ENCODE data around the gene CYLD. TPM values are rescaled to one million over a fixed set of nuclear protein-coding genes. Genes with fewer than 3 reads are reported as not detected.
A peak's percentile ranks its signal among the peaks of the same experiment; 100 is the strongest.

Gene CYLD
- total RNA-seq, result 10 to 100 TPM in 3 of 4 donors, 1 to 10 TPM in 1; 5.2 to 56.5 (median 34.1) TPM

DNA sequence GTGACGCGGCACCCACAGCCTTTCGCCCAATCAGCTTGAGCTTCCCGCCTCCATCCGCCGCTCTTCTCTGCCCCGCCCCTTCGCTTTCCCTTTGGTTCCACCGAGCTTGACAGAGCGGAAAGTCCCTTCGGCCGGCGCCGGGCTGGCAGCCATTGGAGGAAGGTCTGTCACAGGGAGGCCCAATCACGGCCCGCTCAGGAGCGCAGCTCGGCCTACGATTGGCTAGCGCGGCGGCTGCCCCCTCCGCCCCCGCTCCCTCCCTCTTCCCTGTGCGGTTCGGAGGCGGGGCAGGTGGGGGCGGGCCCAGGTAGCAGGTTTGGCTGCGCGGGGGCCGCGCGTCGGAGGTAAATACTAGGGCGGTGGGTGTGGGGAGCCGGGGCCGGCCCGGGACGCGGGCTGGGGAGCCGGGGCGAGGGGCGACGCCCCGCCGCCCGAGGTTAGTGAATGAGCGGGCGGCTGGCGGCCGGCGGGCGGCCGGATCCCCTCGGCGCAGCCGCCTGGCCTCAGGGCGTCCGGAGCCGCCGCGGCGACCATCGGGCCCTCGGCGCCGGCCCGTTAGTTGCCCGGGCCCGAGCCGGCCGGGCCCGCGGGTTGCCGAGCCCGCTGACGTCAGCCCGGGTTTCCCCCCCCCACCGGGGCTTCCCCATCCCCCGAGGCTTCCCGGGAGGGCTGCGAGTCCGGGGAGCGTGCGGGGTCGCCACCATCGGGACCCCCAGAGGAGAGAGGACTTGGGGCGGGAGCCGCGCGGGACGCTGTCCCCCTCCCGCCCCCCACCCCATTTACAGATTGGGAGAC lies at the start of gene CYLD:
Gene CYLD, plus strand, starts transcription at position 306 of the 795 bp plus-strand sequence. CDS start 7,613 bp downstream, outside the sequence.
- no peaks in the 10 kb centered on the region for H3K36me3 ChIP-seq
- H3K9me3 ChIP-seq, result no peaks in the 10 kb centered on the region
- H3K4me1 ChIP-seq, result peaks cover 11 to 46% (median 19%) of the 10 kb centered on the region in 4 donors
- peak; percentile 100 for DNase-seq
- H3K27me3 ChIP-seq, result no peaks in the 10 kb centered on the region
- H3K4me3 ChIP-seq, result peak within 1 kb of the TSS; percentile 79 to 100 (median 90)
- in situ Hi-C loops (cut with MboI; ENCODE audit: low pct_ligation_motif_present in 1 of 4, low pct_unique_long_range_greater_than_20kb in 1 of 4, low sequenced_read_pairs in 3 of 4), result no loop called here
- intact Hi-C loops (cut with DNase I; ENCODE audit: low total_unique reads), result no loop called here
- WGBS, 2 donors (ENCODE audit: low coverage in 1 of 2), result 1% methylated on average over 33 of the region's 93 CpGs; no CpG with 5 or more reads in 1 of the 2 donors
- no peak for TF ChIP-seq EP300 (IDR thresholded peaks at IDR 0.05; ENCODE audit: low read depth)
- peak; percentile 78 to 84 (median 78) for TF ChIP-seq POLR2AphosphoS5 (IDR thresholded peaks at IDR 0.05)
- peak; percentile 70 for TF ChIP-seq POLR2A (IDR thresholded peaks at IDR 0.05)
- H3K27ac ChIP-seq, result peak within 1 kb of the TSS; percentile 90 to 97 (median 91)

DNA sequence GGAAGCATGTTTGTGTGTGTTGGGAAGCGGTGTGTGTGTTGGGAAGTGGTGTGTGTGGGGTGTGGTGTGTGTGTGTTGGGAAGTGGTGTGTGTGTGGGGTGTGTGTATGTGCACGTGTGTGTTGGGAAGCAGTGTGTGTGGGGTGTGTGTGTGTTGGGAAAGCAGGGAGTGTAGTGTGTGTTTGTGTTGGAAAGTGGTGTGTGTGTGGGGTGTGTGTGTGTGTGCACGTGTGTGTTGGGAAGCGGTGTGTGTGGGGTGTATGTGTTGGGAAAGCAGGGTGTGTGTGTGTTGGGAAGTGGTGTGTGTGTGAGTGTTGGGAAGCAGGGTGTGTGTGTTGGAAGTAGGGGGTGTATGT lies 49.3 kb upstream of the CYLD start:
- Histone ChIP-seq H3K9me3 (no peaks in the 10 kb centered on the region), H3K4me1 (peaks cover 10 to 26% (median 20%) of the 10 kb centered on the region in 4 donors), H3K27me3 (no peaks in the 10 kb centered on the region), H3K36me3 (no peaks in the 10 kb centered on the region), H3K27ac (no peak overlapping the region), H3K4me3 (no peak overlapping the region)
- WGBS, 2 donors (ENCODE audit: low coverage in 1 of 2), result 81% methylated on average over 4 of the region's 4 CpGs
- in situ Hi-C loops (cut with MboI; ENCODE audit: low pct_ligation_motif_present in 1 of 4, low pct_unique_long_range_greater_than_20kb in 1 of 4, low sequenced_read_pairs in 3 of 4) (no loop called here), intact Hi-C loops (cut with DNase I; ENCODE audit: low total_unique reads) (no loop called here)
- DNase-seq, result no peak
- TF ChIP-seq EP300 (IDR thresholded peaks at IDR 0.05; ENCODE audit: low read depth) (no peak), POLR2AphosphoS5 (IDR thresholded peaks at IDR 0.05) (no peak), POLR2A (IDR thresholded peaks at IDR 0.05) (no peak)
- TF ChIP-seq, protein P1, sequence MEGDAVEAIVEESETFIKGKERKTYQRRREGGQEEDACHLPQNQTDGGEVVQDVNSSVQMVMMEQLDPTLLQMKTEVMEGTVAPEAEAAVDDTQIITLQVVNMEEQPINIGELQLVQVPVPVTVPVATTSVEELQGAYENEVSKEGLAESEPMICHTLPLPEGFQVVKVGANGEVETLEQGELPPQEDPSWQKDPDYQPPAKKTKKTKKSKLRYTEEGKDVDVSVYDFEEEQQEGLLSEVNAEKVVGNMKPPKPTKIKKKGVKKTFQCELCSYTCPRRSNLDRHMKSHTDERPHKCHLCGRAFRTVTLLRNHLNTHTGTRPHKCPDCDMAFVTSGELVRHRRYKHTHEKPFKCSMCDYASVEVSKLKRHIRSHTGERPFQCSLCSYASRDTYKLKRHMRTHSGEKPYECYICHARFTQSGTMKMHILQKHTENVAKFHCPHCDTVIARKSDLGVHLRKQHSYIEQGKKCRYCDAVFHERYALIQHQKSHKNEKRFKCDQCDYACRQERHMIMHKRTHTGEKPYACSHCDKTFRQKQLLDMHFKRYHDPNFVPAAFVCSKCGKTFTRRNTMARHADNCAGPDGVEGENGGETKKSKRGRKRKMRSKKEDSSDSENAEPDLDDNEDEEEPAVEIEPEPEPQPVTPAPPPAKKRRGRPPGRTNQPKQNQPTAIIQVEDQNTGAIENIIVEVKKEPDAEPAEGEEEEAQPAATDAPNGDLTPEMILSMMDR (IDR thresholded peaks at IDR 0.05), result no peak

DNA sequence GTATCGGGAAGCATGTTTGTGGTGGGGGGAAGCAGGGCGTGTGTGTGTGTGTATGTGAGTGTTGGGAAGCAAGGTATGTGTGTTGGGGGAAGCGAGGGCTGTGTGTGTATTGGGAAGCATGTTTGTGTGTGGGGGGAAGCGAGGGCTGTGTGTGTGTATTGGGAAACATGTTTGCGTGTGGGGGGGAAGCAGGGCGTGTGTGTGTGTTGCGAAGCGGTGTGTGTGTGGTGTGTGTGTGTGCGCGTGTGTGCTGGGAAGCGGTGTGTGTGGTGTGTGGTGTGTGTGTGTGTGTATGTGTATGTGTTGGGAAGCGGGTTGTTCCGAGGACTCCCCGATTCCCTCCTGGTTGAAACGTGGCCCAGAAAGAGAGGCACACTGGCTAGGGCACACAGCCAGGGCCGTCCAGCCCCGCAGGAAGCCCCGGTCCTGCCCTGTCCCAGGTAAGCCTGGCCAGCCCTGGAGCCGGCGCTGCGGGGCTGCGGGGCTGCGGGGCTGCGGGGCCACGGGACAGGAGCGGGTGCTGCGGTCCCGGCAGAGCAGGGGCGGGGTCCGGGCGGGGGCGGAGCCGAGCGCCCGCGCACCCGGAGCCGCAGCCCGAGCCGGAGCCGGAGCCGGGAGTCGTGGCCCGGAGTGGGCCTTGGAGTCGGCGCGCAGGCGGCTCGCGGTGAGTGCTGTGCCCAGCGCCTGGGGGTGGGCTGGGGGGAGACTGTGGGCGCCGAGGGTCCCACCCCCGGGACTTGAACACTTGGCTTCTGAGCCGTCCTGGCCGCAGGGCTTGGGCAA lies 48.7 kb upstream of the CYLD start, which contains the start of gene NOD2:
Gene NOD2, plus strand, starts transcription at position 608 of the 783 bp plus-strand sequence. CDS start 5,890 bp downstream, outside the sequence.
- H3K27ac ChIP-seq, result peak within 1 kb of the TSS; percentile 4 to 45 (median 22)

DNA sequence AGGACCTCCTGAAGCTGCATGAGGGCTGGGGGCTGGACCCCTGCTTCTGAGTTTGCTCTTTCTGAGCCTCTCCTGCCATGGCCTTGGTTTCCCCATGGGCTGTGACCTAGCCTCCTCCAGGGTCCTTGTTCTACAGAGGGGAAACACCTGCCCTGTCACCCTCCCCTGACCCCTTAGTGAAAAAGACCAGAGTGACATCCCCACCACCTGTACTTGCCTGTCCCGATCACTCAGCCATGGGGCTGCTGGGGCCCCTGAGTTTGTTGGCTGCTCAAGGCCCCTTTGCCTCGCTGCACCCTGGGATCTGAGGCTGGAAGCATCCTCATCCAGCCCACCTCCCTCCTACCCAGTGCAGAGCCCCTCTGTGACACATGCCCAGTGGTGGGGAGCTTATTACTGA lies 47.7 kb upstream of the CYLD start:
- Histone ChIP-seq H3K27ac (peak overlapping the region in 2 of 4 donors; percentile 4 to 45), H3K4me1 (peaks cover 11 to 29% (median 21%) of the 10 kb centered on the region in 4 donors), H3K9me3 (no peaks in the 10 kb centered on the region), H3K4me3 (no peak overlapping the region), H3K36me3 (no peaks in the 10 kb centered on the region), H3K27me3 (no peaks in the 10 kb centered on the region)
- TF ChIP-seq POLR2AphosphoS5 (IDR thresholded peaks at IDR 0.05), result no peak
- TF ChIP-seq EP300 (IDR thresholded peaks at IDR 0.05; ENCODE audit: low read depth), result no peak
- in situ Hi-C loops (cut with MboI; ENCODE audit: low pct_ligation_motif_present in 1 of 4, low pct_unique_long_range_greater_than_20kb in 1 of 4, low sequenced_read_pairs in 3 of 4) (no loop called here), intact Hi-C loops (cut with DNase I; ENCODE audit: low total_unique reads) (no loop called here)
- WGBS, 2 donors (ENCODE audit: low coverage in 1 of 2), result 100% methylated on average over 2 of the region's 2 CpGs; no CpG with 5 or more reads in 1 of the 2 donors
- no peak for DNase-seq

More for the DNA sequence above, 48.7 kb upstream of the CYLD start, which contains the start of gene NOD2:
- Histone ChIP-seq H3K36me3 (no peaks in the 10 kb centered on the region), H3K4me1 (peaks cover 11 to 29% (median 21%) of the 10 kb centered on the region in 4 donors), H3K27me3 (no peaks in the 10 kb centered on the region), H3K4me3 (peak within 1 kb of the TSS; percentile 1 to 52 (median 33)), H3K9me3 (no peaks in the 10 kb centered on the region)
- in situ Hi-C loops (cut with MboI; ENCODE audit: low pct_ligation_motif_present in 1 of 4, low pct_unique_long_range_greater_than_20kb in 1 of 4, low sequenced_read_pairs in 3 of 4) (no loop called here), intact Hi-C loops (cut with DNase I; ENCODE audit: low total_unique reads) (no loop called here)
- no peak for DNase-seq
- 34 to 57% methylated on average over 3 to 23 of the region's 56 CpGs for WGBS, 2 donors (ENCODE audit: low coverage in 1 of 2)
- TF ChIP-seq EP300 (IDR thresholded peaks at IDR 0.05; ENCODE audit: low read depth) (no peak), POLR2AphosphoS5 (IDR thresholded peaks at IDR 0.05) (no peak), POLR2A (IDR thresholded peaks at IDR 0.05) (no peak)
- TF ChIP-seq, protein P1 (IDR thresholded peaks at IDR 0.05), result no peak

Data from transverse colon (tissue), 4 donors.